Measurements from ENCODE around the gene CHTF8.
"Not testable (repeated sequence)": the region's sequence is repeated elsewhere in the genome, so short reads cannot be mapped to it uniquely, and the experiment has no call there.

Gene CHTF8, protein sequence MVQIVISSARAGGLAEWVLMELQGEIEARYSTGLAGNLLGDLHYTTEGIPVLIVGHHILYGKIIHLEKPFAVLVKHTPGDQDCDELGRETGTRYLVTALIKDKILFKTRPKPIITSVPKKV

DNA sequence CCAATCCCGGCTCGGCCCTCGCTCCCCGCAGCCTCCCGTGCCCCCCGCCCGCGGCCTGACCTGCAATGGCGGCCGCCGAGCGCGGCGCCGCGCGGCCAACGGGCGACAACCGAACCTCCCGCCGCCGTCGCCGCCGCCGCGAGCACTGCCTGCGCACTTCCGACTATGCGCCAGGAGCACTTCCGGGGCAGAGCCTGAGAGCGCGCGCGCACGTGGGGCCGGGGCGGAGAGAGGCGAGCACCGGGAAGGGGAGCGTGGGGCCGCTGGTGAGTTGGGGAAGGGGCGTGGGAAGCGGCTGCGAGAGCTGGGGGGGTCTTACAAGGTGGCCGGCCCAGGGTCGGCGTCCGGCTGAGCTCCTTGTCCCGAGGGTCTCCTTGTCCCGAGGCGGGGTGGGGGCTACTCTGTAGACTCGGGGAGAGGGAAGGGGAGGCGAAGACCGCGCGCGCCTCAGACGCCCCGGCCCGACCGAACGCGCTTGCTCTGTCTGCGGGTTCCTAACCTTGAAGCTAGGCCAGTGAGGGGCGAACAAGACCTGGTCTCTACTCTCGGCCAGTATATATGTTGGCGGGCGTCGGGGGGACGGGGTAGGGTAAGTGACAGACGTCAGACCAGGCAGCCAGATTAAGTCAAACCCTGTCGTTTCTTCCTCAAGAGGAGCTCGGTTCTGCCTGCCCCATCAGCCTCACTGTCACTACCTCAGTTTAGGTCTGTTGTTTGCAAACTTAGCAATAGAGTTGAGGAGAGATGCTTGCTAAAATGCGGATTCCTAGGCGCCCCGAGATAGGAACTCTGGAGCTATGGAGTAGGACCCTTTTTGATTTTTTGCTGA lies at the start of gene CHTF8, which contains the start of gene UTP4:
Gene CHTF8, minus strand, starts transcription at position 165 of the 829 bp plus-strand sequence. CDS start 11,130 bp downstream, outside the sequence.
Gene UTP4, plus strand, starts transcription at position 226 of the 829 bp plus-strand sequence. CDS start 811 bp downstream, outside the sequence.
- peak; percentile 82 for DNase-seq

DNA sequence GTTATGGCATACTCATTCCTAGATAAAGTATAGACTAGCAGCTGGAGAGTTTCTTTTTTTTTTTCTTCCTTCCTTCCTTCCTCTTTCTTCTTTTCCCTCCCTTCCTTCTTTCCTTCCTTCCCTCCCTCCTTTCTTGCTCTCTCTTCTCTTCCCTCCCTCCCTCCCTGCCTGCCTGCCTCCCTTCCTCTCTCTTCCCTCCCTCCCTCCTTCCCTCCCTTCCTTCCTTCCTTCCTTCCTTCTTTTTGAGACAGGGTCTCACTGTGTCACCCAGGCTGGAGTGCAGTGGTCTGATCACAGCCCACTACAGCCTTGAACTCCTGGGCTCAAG lies 47.6 kb upstream of the CHTF8 start:
- DNase-seq: no peak

DNA sequence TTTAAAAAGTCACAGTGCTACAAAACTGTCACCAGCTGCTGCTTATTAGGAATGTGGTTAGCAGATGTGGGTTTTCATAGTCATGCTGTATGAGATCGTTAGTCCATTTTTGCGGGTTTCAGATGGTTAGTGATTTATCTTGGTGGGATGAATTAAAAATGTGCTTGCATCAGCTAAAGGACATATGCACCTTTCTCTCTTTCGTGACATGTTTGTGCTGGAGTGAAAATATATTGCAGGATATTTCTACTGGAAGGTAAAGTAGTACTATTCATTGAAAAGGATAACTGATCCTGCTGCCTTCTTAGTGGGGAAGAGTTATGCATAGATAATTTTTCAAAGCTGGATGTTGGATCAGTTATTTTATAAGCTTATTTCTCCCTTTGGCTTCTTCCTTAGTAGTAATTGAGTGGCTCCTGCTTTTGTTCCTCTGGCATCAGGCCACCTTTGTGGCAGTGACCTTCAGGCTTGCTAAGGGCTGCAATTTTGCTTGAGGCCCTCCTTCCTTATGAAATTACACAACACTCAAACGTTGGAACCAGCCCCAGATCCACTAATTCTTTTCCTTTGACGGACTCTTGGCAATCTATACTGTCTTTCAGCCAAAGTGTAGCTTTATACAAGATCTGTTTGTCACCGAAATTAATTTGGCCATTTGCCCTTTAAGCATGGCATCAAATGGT lies 47.1 kb upstream of the CHTF8 start:
- DNase-seq: peak; percentile 70

DNA sequence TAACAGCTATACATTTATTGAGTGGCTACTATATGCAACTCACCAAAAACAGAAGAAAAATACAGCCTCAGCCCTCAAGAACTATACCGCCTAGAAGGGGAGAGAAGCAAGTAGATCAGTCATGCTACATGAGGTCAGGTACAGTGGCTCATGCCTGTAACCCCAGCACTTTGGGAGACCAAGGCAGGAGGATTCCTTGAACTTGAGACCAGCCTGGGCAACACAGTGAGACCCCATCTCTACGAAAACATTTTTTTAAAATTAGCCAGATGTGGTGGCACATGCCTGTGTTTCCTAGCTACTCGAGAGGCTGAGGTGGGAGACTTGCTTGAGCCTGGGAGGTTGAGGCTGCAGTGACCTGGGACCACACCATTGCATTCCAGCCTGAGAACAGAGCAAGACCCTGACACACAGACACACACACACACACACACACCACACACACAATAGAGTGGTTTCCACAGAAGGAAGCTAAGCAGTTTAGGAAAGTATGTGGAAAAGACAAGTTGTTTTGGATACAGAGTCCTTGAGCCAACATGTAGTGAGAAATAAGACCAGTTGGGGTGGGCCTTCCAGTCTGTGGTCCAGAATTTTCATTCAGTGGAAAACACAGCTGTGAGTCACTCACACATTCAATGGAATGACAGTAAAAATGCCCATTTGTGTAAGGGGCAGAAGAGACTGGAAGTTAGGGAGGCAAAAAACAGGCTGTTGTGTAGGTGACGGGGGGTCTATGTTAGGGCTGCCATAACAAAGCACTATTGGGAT lies 43.8 kb upstream of the CHTF8 start:
- no peak for DNase-seq

DNA sequence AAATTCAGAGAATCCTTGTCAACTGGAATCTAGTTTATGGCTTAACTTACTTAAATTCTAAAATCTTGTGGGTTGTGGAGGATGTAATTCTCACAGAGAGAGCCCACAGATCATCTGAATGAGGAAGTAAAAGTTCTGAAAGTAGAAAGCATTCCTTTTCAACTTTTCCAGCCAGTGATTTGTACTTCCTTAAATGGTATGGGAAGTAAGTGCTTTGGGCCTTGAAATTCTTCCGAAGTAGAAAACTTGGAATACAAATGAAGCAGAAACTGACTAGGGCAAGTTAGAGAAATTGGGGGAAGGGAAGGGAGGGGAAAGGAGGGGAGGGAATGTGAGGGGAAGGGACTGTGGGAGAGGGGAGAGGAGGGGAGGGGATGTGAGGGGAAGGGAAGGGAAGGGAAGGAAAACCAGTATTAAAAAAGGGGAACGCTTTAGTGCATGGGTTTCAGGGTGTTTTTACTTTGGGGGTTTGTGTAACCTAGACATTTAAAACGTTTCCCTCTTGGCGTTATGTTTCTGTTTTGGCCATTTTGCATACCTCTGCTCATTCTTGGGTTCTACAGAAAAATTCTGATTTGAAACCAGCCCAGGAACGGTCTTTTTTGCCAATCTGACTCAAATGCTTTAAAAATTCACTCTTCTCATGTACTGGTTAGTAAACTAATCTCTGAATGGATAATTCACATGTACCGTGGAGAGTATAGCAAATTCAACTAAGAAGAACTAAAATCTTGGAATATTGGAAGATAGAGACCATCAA lies 39.1 kb upstream of the CHTF8 start:
- no peak for DNase-seq

DNA sequence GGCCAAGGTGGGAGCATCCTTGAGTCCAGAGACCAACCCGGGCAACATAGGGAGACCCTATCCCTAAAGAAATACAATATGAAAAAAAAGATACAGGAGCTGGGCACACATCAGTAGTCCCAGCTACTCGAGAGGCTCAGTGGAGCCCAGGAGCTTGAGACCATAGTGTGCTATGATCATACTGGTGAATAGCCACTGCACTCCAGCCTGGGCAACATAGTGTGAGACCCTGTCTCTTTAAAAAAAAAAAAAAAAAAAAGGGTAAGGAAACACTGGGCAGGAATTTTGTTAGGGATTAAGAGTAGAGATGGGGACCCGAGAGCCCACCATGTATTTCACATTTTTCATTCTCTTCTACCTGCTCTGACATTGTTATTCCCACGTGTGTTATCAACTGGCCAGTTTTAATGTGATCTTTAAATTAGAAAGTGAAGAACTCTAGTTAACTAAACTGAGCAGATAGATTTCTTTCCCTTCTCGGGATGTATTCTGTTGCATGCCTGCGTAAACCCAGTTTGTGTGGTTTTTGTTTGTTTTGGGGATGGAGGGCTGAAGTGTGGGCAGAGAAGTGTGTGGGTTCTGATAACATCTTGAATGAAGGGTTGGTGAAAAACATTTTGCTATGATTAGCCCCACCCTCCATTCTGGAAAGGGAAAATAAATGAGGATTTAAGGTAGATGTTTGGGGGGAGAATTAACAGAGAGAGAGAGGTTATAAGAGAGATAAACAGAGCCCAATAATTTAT lies 37.4 kb upstream of the CHTF8 start:
- no peak for DNase-seq

DNA sequence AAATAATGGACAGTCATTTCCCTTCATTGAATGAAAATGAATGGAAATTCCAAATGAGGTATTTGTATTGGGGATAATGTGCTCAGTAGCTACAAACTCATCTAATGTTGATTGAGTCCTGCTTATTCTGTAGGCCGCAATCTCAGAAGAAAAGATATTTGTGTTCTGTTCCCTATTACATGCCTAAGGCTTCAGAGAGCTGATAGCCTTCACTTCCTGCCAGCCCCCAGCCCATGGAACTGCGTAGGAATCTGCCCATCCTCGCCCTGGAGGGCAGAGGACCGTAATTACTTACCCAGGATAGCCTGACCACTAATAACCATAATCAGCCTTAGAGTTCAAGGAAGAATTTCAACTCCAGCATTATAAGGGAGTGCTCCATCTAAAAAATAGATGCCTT lies 36.7 kb upstream of the CHTF8 start:
- DNase-seq: no peak

DNA sequence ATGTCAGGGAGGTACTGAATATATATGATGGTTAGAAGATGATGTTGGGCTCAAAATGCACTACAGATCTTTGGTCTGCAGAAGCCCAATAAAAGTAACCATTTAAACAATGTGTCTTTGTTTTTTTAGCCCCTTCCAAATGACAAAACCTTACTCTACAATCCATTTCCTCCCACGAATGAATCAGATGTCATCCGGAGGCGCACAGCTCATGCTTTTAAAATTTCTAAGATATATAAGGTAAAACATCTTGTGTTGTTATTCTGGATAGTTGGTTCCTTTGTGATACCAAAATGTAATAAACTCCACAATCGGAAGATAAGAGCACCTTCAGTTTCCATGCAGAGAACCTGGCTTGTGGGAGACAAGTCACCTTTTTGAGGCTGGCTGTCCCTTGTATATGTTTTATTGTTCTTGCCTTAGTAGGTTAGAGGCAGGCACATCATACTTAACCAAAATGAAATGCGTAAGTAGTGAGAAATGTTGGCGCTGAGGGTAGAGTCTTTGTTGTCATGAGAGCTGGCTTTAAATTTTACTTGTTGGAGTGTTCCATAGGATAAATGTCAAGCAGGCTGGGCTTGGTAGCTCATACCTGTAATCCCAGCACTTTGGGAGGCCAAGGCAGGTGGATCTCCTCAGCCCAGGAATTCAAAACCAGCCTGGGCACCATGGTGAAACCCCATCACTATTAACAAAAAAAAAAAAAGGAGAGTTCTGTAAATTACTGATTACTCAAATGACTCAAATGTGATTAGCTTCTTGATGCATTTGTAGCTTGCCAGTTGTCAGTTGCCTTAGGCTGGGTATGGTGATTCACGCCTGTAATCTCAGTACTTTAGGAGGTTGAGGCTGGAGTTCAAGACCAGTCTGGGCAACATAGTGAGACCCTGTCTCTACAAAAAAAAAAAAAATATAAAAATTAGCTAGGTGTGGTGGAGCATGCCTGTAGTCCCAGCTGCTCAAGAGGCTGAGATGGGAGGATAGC lies 34.9 kb upstream of the CHTF8 start:
- no peak for DNase-seq

DNA sequence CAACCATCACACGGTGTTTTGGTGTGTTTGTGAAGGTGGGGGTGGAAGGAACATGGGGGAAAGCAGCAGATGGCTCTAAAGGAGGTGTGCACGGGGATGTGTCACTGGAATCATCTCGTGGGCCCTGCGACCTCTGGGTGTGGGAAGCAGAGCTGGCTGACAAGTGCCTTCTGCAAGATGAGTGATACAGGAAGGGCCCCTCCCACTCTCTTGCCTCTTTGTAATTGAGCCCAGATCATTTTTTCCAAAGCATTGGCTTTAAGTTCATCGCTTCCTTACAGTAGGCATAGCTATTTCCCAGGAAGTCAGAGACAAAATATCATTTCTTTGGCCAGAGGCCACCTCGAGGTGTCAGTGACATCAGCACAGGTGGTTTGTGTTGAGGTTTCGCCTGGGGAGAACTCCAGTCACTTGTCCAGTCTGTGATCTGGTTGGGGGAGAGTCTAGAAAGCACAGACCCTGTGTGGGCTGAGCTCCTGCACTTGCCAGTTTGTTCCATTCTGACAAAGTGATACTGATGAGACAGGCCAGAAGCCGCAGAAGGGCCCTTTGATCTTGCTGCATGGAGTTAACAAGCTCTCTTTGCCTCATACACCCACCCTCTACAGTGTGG lies 33.9 kb upstream of the CHTF8 start:
- DNase-seq: no peak

DNA sequence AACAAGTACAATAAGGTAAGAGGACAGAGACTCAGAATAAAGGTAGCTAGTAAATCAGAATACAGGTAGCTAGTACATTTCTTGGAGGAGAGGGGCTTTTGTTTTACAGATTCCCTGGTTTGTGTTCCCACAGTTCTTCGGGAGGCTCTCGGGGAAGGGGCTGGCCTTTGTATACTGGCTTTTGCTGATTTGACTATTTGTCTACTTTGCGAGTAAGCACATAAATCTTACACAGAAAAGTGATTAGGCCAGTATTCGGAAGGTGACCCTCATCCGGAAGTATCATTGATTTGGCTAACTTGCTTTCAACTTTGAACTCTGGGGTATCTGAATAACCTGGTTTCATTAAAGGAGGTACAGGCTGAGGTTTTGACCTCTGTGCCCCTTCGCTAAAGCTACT lies 33.2 kb upstream of the CHTF8 start:
- no peak for DNase-seq

DNA sequence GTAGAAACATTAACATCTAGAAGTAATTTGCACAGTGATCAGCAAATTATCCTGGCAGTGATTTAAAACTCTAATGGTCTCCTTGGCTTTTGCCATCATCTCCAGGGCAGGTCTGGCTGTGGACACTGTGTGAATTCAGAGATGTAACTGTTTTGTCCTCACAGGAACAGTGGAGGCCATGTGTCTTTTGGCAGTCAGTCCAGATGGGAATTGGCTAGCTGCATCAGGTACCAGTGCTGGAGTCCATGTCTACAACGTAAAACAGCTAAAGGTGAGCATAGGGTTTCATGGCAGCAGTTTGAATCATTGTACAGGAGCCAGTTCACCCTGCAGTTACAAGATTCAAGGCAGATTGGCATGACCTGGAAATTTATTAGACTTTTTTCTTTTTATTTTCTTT lies 27.8 kb upstream of the CHTF8 start:
- no peak for DNase-seq

DNA sequence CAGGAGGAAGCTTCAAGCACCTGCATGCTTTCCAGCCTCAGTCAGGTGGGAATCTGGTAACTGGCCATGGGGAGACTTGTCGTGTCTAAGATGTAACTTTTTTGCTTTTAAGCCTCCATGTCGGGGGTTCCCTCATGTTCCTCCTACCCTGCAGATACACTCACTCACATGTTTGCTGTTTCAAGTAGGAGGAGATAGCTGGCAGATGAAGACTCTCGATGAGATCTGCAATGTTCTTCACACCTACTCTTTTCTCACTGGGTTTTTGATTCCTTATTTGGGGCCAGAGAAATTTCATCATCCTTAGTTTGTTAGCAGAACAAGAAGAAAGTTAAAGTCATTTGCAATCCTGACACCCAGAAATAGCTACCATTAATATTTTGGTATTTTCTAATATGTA lies 24.8 kb upstream of the CHTF8 start:
- no peak for DNase-seq

DNA sequence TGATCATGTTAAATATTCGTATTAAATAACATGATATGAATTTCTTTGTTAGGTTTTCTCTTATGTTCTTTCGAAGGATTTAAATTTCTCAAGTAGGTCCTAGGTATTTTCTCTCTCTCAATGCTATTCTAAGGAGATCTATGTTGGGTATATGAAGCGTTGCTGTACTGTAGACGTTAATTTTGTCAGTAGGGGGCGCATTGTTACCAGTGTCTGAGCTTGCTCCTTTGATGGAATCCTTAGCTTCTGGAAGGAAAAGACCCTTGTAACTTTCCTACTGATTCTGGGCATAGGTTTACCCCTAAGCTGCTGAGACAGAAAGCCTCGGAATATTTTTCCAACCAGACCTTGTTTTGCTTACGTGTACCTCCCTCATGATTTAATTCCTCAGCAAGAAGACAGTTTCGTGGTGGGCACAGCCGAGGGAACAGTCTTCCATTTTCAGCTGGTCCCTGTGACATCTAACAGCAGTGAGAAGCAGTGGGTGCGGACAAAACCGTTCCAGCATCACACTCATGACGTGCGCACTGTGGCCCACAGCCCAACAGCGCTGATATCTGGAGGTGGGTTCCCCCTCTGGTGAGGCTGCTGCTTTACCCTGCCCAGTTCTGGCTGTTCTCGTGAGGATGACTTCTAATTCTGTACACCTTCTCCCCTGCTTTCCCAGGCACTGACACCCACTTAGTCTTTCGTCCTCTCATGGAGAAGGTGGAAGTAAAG lies 17.9 kb upstream of the CHTF8 start:
- DNase-seq: no peak

DNA sequence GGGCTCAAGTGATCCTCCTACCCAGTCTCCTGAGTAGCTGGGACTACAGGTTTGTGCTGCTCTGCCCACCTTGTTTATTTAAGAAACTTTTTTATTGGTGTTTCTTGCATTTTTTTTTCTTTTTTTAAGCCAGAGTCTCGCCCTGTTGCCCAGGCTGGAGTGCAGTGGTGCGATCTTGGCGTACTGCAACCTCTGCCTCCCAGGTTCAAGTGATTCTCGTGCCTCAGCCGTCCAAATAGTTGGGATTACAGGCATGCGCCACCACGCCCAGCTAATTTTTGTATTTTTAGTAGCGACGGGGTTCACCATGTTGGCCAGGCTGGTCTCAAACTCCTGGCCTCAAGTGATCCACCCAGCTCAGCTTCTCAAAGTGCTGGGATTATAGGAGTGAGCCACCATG lies 17.2 kb upstream of the CHTF8 start:
- DNase-seq: not testable (repeated sequence)

DNA sequence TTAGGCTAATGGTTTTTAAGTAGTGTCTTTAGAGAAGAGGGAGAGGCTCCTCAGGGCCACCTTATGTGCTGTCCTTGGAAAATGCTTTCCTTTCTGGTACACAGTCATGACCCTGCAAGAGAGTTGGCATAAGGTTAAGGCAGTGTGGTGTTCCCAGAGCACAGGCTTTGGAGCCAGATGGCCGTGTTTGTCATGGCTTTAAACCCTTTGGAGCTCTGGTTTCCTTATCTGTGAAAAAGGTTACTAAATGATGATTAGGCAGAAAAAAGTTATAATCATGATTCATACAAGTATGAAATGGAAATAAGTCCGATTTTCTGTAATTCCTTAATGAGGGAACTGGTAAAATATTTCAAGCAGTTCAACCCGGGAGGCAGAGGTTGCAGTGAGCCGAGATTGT lies 13.3 kb upstream of the CHTF8 start:
- no peak for DNase-seq

DNA sequence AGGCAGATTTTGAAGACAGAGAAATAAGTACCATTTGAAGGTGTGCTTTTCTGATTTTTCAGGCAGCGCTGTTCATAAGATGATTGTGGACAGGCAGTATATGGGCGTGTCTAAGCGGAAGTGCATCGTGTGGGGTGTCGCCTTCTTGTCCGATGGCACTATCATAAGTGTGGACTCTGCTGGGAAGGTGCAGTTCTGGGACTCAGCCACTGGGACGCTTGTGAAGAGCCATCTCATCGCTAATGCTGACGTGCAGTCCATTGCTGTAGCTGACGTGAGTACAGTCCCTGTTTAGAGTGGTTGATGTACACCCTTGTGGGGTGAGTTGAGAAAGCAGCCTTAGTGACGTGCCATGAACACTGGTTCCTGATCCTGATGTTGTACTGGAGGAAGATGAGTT lies 10.7 kb upstream of the CHTF8 start:
- DNase-seq: no peak

DNA sequence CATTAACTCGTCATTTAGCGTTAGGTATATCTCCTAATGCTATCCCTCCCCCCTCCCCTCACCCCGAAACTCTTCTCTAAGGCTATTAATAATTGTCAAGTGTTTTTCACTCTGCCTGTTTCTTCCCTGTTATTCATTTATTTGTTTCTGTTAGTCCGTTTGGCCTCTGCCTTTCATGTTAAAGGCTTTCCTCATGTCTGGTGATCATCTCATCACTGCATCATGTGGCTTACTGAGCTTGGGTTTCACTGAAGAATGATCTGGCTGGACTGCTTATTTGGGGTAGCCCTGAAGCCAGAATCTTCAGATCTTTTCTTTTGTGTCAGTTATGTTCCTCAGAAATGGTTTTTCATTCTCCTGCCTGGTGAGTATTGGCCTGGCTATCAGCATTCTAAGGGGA lies 9.5 kb upstream of the CHTF8 start:
- DNase-seq: no peak

DNA sequence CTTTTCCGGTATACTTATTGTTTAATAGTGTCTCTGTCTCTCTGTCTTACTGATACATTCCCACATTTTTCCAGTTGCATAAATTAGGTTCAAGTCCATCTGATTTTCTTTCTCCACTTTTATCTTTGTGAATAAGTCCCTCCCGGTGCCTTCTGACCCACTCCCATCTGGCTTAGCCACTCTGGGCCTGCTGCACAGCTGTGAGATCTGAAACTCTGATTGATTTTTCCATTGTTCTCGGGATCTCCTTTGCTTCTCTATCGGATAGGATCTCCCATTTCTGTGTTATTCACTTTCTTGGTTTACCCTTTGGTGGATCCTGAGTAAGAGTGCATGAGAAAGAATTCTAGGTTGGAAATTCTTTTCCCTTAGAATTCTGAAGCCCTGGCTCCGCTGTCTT lies 8.6 kb upstream of the CHTF8 start:
- DNase-seq: no peak

DNA sequence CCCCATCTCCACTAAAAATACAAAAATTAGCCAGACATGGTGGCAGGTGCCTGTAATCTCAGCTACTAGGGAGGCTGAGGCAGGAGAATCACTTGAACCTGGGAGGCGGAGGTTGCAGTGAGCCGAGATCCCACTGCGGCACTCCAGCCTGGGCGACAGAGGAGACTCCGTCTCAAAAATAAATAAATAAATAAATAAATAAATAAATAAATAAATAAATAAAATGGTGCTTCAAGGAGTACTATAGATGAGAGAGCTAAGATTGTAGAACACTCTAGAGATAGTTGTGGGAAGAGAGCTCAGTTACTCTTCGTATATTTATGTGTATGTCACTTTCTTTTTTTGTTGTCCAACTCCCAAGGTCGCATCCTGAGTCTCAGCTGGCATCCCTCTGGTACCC lies 7.1 kb upstream of the CHTF8 start:
- not testable (repeated sequence) for DNase-seq
